Activated naive CD8-positive, alpha-beta T cell treated with anti-CD3 and anti-CD28 coated beads, Interleukin-2, amount 10 ng/mL, durations not matched to agents 7 days and 5 days (primary cell): ENCODE data around the gene CAMK2G. TPM values are rescaled to one million over a fixed set of nuclear protein-coding genes. Genes with fewer than 3 reads are reported as not detected.

Experiments
- ATAC-seq: fragments of 150-1000 bp; cut with Tn5 transposase; one replicate; pipeline ENCODE4 v1.10.0; 2021; ENCODE audit warnings: low read depth, moderate library complexity
- POLR2A ChIA-PET: fragments of 350-600 bp; sonication (Branson Sonifier 250); formaldehyde crosslinking; loops from one replicate; lab custom pipeline; 2021; ENCODE audit warnings: antibody characterized with exemption; lab: Charles Lee
- DNase-seq: peaks from one replicate; pipeline ENCODE4 v3.0.0; 2021
- H3K27ac Mint-ChIP-seq: one replicate; pipeline ENCODE4 v1.8.0; 2022; ENCODE audit warnings: mild to moderate bottlenecking, mixed read lengths
- H3K27me3 Mint-ChIP-seq: one replicate; pipeline ENCODE4 v1.8.0; 2022; ENCODE audit warnings: mild to moderate bottlenecking, moderate library complexity, mixed read lengths
- H3K36me3 Mint-ChIP-seq: one replicate; pipeline ENCODE4 v1.8.0; 2021; ENCODE audit warnings: mild to moderate bottlenecking, mixed read lengths
- H3K4me1 Mint-ChIP-seq: one replicate; pipeline ENCODE4 v1.8.0; 2021; ENCODE audit warnings: mixed read lengths
- H3K4me3 Mint-ChIP-seq: one replicate; pipeline ENCODE4 v1.8.0; 2022; ENCODE audit warnings: mild to moderate bottlenecking, moderate library complexity, mixed read lengths
- H3K9me3 Mint-ChIP-seq: one replicate; pipeline ENCODE4 v1.8.0; 2021; ENCODE audit warnings: mixed read lengths
- total RNA-seq, 2 experiments: library from RNA; stranded (reverse); gene quantifications; one replicate each; pipeline ENCODE4 v1.2.3, GENCODE V29; 2021

CAMK2G gene
- total RNA-seq, 2 experiments from 2014 or later: 48.6 to 53.5 TPM

DNA sequence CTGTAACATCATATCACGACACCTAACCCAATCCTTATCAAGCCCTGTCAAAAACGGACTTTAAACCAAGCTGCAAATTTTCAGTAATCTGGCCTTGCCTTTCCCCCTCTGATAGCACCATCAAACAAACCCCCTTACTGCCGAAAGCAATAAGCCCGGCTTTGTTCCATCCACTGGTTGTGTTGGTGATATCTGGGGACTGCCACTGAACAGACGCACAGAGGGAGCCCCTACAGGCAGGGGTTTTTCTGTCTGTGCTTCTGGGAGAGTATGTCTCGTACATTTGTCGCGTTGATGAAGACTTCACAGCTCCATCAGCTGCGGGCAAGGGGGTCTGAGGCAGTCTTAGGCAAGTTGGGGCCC, 36.0 kb upstream of the CAMK2G start:
- H3K9me3 Mint-ChIP-seq: no peaks in the 10 kb centered on the region
- POLR2A ChIA-PET: interaction anchor here (1.0 kb wide), 1 partner anchor 9 kb away, joined by 5 read pairs; no protein-coding TSS in a partner anchor
- H3K4me3 Mint-ChIP-seq: peak overlapping the region; percentile 75
- peaks cover 1% of the 10 kb centered on the region for H3K36me3 Mint-ChIP-seq
- H3K27ac Mint-ChIP-seq: no peak overlapping the region
- H3K4me1 Mint-ChIP-seq: peaks cover 34% of the 10 kb centered on the region
- peaks cover 62% of the 10 kb centered on the region for H3K27me3 Mint-ChIP-seq
- DNase-seq (no peak), ATAC-seq (no peak)

- POLR2A ChIA-PET: no interaction called here
Observed at GRCh38 chr10:73909540-73910115, 35.3 kb upstream of the CAMK2G start.

DNA sequence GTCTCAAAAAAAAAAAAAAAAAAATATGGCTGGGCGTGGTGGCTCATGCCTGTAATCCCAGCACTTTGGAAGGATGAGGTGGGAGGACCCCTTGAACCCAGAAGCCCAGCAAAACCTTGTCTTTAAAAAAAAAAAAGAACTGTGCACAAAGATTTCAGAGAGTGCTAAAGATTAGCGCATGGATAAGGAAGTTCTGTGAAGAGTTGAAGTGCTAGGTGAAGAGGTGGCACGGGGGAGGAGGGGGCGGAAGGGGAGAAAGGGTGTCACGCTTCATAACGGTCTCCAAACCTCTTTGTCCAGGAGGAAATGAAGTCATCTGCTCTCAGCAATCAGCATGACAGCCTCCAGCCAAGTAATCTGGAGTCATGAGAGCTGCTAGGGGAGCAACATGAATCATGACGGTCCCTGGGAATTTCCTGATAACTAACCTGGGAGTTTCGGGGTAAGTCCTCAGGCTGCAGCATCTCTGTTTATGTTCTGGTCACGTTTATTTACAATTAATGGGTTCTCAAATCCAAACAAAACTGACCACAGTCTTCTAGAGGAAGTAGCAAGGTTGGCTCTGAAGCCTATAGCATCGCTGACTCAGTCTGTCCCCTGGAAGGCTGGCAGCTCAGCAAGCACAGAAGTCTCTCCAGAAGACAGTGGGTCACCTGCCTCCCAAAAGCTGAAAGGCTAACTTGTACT, 34.6 kb upstream of the CAMK2G start:
- DNase-seq: no peak
- peaks cover 54% of the 10 kb centered on the region for H3K27me3 Mint-ChIP-seq
- H3K36me3 Mint-ChIP-seq: peaks cover 1% of the 10 kb centered on the region
- POLR2A ChIA-PET: no interaction called here
- H3K27ac Mint-ChIP-seq: peak overlapping the region; percentile 26
- H3K4me1 Mint-ChIP-seq: peaks cover 34% of the 10 kb centered on the region
- no peaks in the 10 kb centered on the region for H3K9me3 Mint-ChIP-seq
- H3K4me3 Mint-ChIP-seq: peak overlapping the region; percentile 56
- ATAC-seq: peak; percentile 50

More at GRCh38 chr10:73909540-73910115, 35.3 kb upstream of the CAMK2G start:
- Mint-ChIP-seq H3K4me1 (peaks cover 34% of the 10 kb centered on the region), H3K36me3 (peaks cover 1% of the 10 kb centered on the region), H3K27me3 (peaks cover 59% of the 10 kb centered on the region), H3K27ac (no peak overlapping the region), H3K9me3 (no peaks in the 10 kb centered on the region), H3K4me3 (peak overlapping the region; percentile 56)
- ATAC-seq (no peak), DNase-seq (no peak)

- peaks cover 48% of the 10 kb centered on the region for H3K27me3 Mint-ChIP-seq
- H3K27ac Mint-ChIP-seq: no peak overlapping the region
- H3K36me3 Mint-ChIP-seq: no peaks in the 10 kb centered on the region
- no peaks in the 10 kb centered on the region for H3K9me3 Mint-ChIP-seq
- peaks cover 34% of the 10 kb centered on the region for H3K4me1 Mint-ChIP-seq
- DNase-seq (no peak), ATAC-seq (no peak)
- peak overlapping the region; percentile 40 for H3K4me3 Mint-ChIP-seq
- POLR2A ChIA-PET: no interaction called here
Observed at GRCh38 chr10:73907841-73908517, 33.6 kb upstream of the CAMK2G start.

GRCh38 chr10:73906524-73907447, 32.4 kb upstream of the CAMK2G start:
- ATAC-seq (no peak), DNase-seq (no peak)
- Mint-ChIP-seq H3K4me3 (no peak overlapping the region), H3K9me3 (no peaks in the 10 kb centered on the region), H3K36me3 (no peaks in the 10 kb centered on the region), H3K27me3 (peaks cover 43% of the 10 kb centered on the region), H3K27ac (peak overlapping the region; percentile 16), H3K4me1 (peaks cover 33% of the 10 kb centered on the region)
- POLR2A ChIA-PET: no interaction called here

DNA sequence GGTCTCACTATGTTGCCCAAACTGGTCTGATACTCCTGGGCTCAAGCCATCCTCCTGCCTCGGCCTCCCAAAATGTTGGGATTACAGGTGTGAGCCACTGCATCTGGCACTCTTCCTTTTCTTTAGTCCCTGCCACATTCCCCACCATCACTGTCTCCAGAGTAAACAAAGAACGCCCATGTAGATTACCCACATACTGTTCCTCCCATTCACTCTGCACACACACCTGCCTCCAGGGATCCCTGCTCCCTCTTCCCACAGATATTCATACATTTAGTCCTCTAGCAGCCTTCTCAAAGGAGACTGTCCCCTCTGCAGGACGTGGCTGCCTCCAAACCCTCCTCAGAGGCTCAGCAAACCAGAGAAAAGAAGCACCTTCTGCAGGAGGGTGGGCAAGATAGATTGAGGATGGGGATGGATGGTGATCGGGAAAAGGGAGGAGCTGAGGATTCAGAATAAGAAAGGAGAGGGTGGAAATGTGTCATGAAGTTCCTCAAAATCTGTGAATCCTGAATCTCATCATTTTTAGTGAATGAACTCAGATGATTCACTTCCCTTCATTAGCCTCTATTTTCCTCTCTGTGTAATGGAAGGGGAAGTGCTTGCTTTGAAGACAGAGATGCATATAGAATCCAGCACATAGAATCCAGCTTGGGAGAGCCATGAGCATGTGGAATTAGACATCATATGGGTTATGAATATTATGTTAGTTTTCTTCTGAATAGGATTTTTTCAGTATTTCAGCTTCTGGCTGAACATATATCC, 31.1 kb upstream of the CAMK2G start:
- Mint-ChIP-seq H3K4me3 (no peak overlapping the region), H3K36me3 (no peaks in the 10 kb centered on the region), H3K9me3 (no peaks in the 10 kb centered on the region), H3K4me1 (peaks cover 27% of the 10 kb centered on the region), H3K27me3 (peaks cover 36% of the 10 kb centered on the region), H3K27ac (no peak overlapping the region)
- ATAC-seq: no peak
- POLR2A ChIA-PET: no interaction called here
- no peak for DNase-seq

- Mint-ChIP-seq H3K4me1 (peaks cover 3% of the 10 kb centered on the region), H3K4me3 (no peak overlapping the region), H3K9me3 (no peaks in the 10 kb centered on the region), H3K27ac (no peak overlapping the region), H3K27me3 (peaks cover 28% of the 10 kb centered on the region), H3K36me3 (no peaks in the 10 kb centered on the region)
- ATAC-seq (no peak), DNase-seq (no peak)
- POLR2A ChIA-PET: interaction anchor here (0.7 kb wide), 1 partner anchor 129 kb away, joined by 3 read pairs; no protein-coding TSS in a partner anchor
Observed at GRCh38 chr10:73902351-73902750, 28.0 kb upstream of the CAMK2G start.

DNA sequence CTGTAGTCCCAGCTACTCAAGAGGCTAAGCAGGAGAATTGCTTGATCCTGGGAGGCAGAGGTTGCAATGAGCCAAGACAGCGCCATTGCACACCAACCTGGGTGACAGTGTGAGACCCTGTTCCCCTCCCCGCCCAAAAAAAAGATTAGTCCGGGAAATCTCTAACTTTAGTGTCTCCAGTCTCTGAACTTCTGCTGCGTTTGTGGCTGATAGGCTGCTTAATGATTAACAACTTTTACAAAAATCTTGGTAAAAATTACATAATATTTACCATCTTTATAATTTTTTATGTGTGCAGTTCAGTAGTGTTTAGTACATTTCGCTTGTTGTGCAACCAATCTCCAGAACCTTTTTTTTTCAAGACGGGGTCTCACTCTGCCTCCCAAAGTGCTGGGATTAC, 26.9 kb upstream of the CAMK2G start:
- no peaks in the 10 kb centered on the region for H3K36me3 Mint-ChIP-seq
- H3K9me3 Mint-ChIP-seq: no peaks in the 10 kb centered on the region
- ATAC-seq: no peak
- no peak overlapping the region for H3K4me3 Mint-ChIP-seq
- no peak overlapping the region for H3K27ac Mint-ChIP-seq
- peaks cover 27% of the 10 kb centered on the region for H3K27me3 Mint-ChIP-seq
- peaks cover 3% of the 10 kb centered on the region for H3K4me1 Mint-ChIP-seq
- DNase-seq: no peak
- POLR2A ChIA-PET: no interaction called here

DNA sequence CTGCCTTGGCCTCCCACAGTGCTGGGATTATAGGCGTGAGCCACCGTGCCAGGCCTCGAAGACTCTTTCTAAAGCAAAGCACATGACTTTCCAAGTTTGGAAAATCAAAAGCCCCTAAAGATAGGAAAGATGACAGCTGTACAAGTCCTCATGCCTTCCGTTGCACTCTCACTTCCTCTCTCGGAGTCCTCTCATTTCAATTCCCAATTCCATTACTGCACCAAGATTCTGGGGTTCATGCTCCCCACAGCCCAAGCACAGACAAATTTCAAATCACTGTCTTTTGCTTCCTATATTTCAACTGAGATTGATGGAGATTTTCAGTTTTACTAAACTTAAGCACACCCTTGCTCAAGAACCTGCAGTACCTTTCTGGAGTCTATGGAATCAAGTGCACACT, 25.7 kb upstream of the CAMK2G start:
- H3K9me3 Mint-ChIP-seq: no peaks in the 10 kb centered on the region
- H3K36me3 Mint-ChIP-seq: no peaks in the 10 kb centered on the region
- DNase-seq: no peak
- POLR2A ChIA-PET: interaction anchor here (0.6 to 0.7 kb wide), 2 partner anchors 58 to 217 kb away, joined by 3 to 4 read pairs; no protein-coding TSS in a partner anchor
- ATAC-seq: no peak
- peaks cover 24% of the 10 kb centered on the region for H3K27me3 Mint-ChIP-seq
- no peak overlapping the region for H3K4me3 Mint-ChIP-seq
- H3K4me1 Mint-ChIP-seq: peaks cover 2% of the 10 kb centered on the region
- no peak overlapping the region for H3K27ac Mint-ChIP-seq

DNA sequence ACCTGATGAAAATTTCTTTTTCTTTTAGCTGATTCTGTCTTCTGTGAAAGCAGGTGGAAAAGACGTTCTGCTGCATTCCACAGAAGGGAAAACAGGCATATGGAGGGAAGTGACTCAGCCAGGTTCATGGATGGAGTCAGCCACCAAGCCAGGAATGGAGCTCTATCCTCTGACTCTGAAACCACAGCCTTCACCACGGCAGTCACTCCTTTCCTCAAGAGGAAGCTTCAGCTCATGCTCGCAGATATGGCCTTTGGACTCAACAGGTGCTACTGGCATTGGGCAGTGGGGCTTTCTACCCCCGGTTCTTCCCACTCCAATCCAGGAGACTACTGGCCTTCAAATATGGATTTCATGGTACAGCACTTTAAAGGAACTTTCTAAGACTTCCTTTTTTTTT, 25.1 kb upstream of the CAMK2G start:
- H3K36me3 Mint-ChIP-seq: no peaks in the 10 kb centered on the region
- peaks cover 2% of the 10 kb centered on the region for H3K4me1 Mint-ChIP-seq
- H3K27ac Mint-ChIP-seq: no peak overlapping the region
- no peak for ATAC-seq
- H3K4me3 Mint-ChIP-seq: no peak overlapping the region
- no peaks in the 10 kb centered on the region for H3K9me3 Mint-ChIP-seq
- H3K27me3 Mint-ChIP-seq: peaks cover 23% of the 10 kb centered on the region
- DNase-seq: no peak
- POLR2A ChIA-PET: interaction anchor here (0.6 to 0.7 kb wide), 2 partner anchors 59 to 218 kb away, joined by 3 to 4 read pairs; no protein-coding TSS in a partner anchor

- H3K36me3 Mint-ChIP-seq: no peaks in the 10 kb centered on the region
- H3K4me1 Mint-ChIP-seq: peaks cover 2% of the 10 kb centered on the region
- H3K27me3 Mint-ChIP-seq: peaks cover 23% of the 10 kb centered on the region
- no peak overlapping the region for H3K27ac Mint-ChIP-seq
- DNase-seq (no peak), ATAC-seq (no peak)
- no peak overlapping the region for H3K4me3 Mint-ChIP-seq
- no peaks in the 10 kb centered on the region for H3K9me3 Mint-ChIP-seq
- POLR2A ChIA-PET: no interaction called here
Observed at GRCh38 chr10:73898730-73899410, 24.5 kb upstream of the CAMK2G start.

DNA sequence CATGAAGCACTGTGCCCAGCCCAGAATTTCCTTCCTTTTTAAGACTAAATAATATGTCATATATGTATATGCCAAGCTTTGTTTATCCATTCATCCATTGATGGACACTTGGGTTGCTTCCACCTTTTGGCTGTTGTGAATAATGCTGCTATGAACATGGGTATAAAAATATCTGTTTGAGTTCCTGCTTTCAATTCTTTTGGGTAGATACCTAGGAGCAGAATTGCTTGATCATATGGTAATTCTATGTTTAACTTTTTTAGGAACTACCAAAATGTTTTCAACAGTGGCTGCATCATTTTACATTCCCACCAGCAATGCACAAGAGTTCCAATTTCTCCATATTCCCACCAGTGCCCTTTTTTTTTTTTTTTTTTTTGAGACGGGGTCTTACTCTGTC, 23.3 kb upstream of the CAMK2G start:
- no peak for DNase-seq
- ATAC-seq: no peak
- POLR2A ChIA-PET: no interaction called here
- Mint-ChIP-seq H3K9me3 (no peaks in the 10 kb centered on the region), H3K4me1 (peaks cover 2% of the 10 kb centered on the region), H3K4me3 (no peak overlapping the region), H3K27me3 (peaks cover 24% of the 10 kb centered on the region), H3K36me3 (no peaks in the 10 kb centered on the region), H3K27ac (no peak overlapping the region)
